H1 (cell line): Measurements from ENCODE around the gene C5orf58.

ENCODE experiments used
- BCL11A ChIP-seq, 2 experiments: IDR thresholded peaks; one replicate each; pipeline ENCODE4 v1.6.1; 2011; ENCODE audit warnings: low read depth in 2 of 2, low read length in 2 of 2, mild to moderate bottlenecking in 2 of 2
- BRCA1 ChIP-seq: IDR thresholded peaks from 2 replicates; pipeline ENCODE4 v1.6.1; 2012; ENCODE audit warnings: low read depth, low read length, improper control_type of control experiment
- EZH2 ChIP-seq: fragments of 200-600 bp; sonication (generic); IDR thresholded peaks from 2 replicates; pipeline ENCODE4 v1.7.1; 2012; ENCODE audit warnings: low read depth, mild to moderate bottlenecking, moderate library complexity, low read length, inconsistent platforms; ENCODE audit not compliant: severe bottlenecking
- HDAC6 ChIP-seq: IDR thresholded peaks from one replicate; pipeline ENCODE4 v1.7.1; 2012; ENCODE audit warnings: low read depth, mild to moderate bottlenecking, inconsistent platforms, low read length, moderate library complexity
- KDM1A ChIP-seq: fragments of 200-600, 300-600 bp; sonication (generic); IDR thresholded peaks from 2 replicates; pipeline ENCODE4 v1.7.1; 2016; ENCODE audit warnings: mild to moderate bottlenecking, low read length, borderline replicate concordance
- MAFK ChIP-seq: IDR thresholded peaks from 2 replicates; pipeline ENCODE4 v1.6.1; 2012; ENCODE audit warnings: low read depth, mild to moderate bottlenecking, improper control_type of control experiment, low read length
- SIN3A ChIP-seq, 2 experiments: IDR thresholded peaks in 1 of 2; conservative IDR thresholded peaks in 1 of 2; 2 replicates each; pipeline ENCODE4 v1.6.1; 2011 to 2012; ENCODE audit warnings: low read length in 2 of 2, improper control_type of control experiment in 1 of 2, low read depth in 1 of 2, mild to moderate bottlenecking in 1 of 2
- SUZ12 ChIP-seq: fragments of 200-600 bp; sonication (generic); IDR thresholded peaks from 2 replicates; pipeline ENCODE4 v1.6.1; 2012; ENCODE audit warnings: mild to moderate bottlenecking, inconsistent platforms, low read length, moderate library complexity, mixed read lengths
- TAF1 ChIP-seq: IDR thresholded peaks from 2 replicates; pipeline ENCODE4 v1.6.1; 2011; ENCODE audit warnings: mild to moderate bottlenecking, low read depth, low read length
- TF ChIP-seq, protein P1 (sequence below), 3 experiments: IDR thresholded peaks; 1 replicate in 2 of 3; 2 replicates in 1 of 3; pipeline versions ENCODE4 v1.5.1 to v1.6.1; 2011; ENCODE audit warnings: low read length in 3 of 3, mild to moderate bottlenecking in 3 of 3, inconsistent platforms in 2 of 3, low read depth in 1 of 3, moderate library complexity in 1 of 3; ENCODE audit not compliant: insufficient read depth in 1 of 3; ENCODE audit errors: control extremely low read depth in 1 of 3
- TF ChIP-seq, protein P2 (sequence below): IDR thresholded peaks from 2 replicates; pipeline ENCODE4 v1.6.1; 2012; ENCODE audit warnings: low read length, inconsistent platforms
- TF ChIP-seq, protein P3 (sequence below): IDR thresholded peaks from 2 replicates; pipeline ENCODE4 v1.6.1; 2011; ENCODE audit warnings: low read depth, mild to moderate bottlenecking, low read length; ENCODE audit not compliant: insufficient read depth

DNA sequence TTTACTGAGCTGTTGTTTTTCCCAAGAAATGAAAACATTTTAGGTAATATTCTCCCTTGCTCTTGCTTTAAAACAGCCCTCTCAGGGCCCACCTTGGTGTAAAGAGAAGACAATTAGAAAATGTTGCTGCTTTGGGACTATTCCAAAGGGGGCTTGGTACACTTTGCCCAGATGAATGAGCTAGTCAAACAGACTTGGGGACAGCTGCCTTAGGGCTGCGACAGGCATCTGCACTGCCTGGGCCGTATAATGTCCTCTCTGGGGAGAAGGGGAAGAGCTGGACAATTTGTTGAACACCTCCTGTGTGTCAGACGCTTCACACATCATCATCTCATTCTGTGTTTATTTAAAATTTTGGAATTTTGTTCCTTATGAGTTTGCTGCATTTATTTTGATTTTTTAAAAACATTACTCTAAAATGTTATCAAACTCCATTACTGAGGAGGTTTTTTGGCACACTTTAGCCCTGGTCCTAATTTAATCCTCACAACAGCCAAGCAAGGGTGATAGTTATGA, 28.8 kb downstream of the C5orf58 start:
- TF ChIP-seq TAF1 (no peak), KDM1A (no peak), MAFK (no peak), BRCA1 (no peak), SUZ12 (no peak), BCL11A (IDR thresholded peaks at IDR 0.05; ENCODE audit: low read depth in 2 of 2, low read length in 2 of 2) (no peak), EZH2 (no peak), SIN3A (conservative IDR thresholded peaks at IDR 0.05 in 1 of 2, IDR thresholded peaks at IDR 0.05 in 1 of 2; ENCODE audit: low read depth in 1 of 2, low read length in 2 of 2) (no peak), HDAC6 (no peak)
- TF ChIP-seq, protein P1, sequence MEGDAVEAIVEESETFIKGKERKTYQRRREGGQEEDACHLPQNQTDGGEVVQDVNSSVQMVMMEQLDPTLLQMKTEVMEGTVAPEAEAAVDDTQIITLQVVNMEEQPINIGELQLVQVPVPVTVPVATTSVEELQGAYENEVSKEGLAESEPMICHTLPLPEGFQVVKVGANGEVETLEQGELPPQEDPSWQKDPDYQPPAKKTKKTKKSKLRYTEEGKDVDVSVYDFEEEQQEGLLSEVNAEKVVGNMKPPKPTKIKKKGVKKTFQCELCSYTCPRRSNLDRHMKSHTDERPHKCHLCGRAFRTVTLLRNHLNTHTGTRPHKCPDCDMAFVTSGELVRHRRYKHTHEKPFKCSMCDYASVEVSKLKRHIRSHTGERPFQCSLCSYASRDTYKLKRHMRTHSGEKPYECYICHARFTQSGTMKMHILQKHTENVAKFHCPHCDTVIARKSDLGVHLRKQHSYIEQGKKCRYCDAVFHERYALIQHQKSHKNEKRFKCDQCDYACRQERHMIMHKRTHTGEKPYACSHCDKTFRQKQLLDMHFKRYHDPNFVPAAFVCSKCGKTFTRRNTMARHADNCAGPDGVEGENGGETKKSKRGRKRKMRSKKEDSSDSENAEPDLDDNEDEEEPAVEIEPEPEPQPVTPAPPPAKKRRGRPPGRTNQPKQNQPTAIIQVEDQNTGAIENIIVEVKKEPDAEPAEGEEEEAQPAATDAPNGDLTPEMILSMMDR (IDR thresholded peaks at IDR 0.05; ENCODE audit: control extremely low read depth in 1 of 3, insufficient read depth in 1 of 3, low read depth in 1 of 3, low read length in 3 of 3), result no peak
- TF ChIP-seq, protein P2, sequence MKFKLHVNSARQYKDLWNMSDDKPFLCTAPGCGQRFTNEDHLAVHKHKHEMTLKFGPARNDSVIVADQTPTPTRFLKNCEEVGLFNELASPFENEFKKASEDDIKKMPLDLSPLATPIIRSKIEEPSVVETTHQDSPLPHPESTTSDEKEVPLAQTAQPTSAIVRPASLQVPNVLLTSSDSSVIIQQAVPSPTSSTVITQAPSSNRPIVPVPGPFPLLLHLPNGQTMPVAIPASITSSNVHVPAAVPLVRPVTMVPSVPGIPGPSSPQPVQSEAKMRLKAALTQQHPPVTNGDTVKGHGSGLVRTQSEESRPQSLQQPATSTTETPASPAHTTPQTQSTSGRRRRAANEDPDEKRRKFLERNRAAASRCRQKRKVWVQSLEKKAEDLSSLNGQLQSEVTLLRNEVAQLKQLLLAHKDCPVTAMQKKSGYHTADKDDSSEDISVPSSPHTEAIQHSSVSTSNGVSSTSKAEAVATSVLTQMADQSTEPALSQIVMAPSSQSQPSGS, result no peak
- TF ChIP-seq, protein P3, sequence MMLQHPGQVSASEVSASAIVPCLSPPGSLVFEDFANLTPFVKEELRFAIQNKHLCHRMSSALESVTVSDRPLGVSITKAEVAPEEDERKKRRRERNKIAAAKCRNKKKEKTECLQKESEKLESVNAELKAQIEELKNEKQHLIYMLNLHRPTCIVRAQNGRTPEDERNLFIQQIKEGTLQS, result no peak
